Measurements from ENCODE around the gene MYOD1.

- TF ChIP-seq GATA3 (IDR thresholded peaks at IDR 0.05; ENCODE audit: low read depth, low read length) (no peak), GATA2 (IDR thresholded peaks at IDR 0.05; ENCODE audit: low read depth, low read length) (no peak)
Measured at GRCh38 chr11:17719938-17720795, 796 bp downstream of the MYOD1 start.
